ENCODE data around the gene TEDC1.
"Not testable (repeated sequence)": the region's sequence is repeated elsewhere in the genome, so short reads cannot be mapped to it uniquely, and the experiment has no call there.

TEDC1 gene

DNA sequence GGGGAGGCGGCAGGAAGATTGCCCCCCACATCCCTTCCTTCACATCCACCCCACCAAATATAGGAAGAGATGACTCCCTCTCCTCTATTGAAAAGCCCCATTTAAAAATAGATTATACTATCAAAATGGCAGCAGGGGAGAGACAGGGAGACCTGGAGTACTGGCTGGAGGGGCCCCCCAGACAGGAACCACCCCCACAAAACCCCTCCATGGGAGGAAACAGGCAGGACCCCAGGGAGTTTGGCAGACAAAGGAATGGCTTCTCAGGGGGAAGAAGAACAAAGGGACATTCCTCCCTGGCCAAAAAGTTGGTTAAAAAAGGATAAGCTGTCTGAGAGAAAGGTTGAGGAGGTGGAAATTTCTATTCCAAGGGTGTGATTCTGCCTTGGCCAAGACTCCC lies 54.6 kb downstream of the TEDC1 start:
- not testable (repeated sequence) for DNase-seq

DNA sequence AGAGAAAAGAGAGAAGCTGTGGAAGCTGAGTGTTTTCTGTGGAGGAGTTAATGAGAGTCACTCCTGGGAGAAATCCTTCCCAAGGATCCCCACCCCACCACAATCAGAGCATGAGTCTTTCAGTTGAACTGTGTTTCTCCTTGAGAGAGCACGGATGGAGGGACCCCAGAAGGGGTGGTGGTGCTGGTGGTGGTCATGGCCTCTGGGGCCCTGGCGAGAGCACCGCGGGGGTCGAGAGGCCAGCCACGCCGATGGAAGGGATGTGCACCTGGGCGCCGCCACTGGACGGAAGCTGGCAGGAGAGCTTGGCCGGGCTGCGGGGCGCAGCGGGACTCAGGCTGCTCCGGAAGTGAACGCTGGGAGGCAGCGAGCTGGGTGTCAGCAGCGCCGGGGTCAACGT lies 55.4 kb downstream of the TEDC1 start:
- not testable (repeated sequence) for DNase-seq

DNA sequence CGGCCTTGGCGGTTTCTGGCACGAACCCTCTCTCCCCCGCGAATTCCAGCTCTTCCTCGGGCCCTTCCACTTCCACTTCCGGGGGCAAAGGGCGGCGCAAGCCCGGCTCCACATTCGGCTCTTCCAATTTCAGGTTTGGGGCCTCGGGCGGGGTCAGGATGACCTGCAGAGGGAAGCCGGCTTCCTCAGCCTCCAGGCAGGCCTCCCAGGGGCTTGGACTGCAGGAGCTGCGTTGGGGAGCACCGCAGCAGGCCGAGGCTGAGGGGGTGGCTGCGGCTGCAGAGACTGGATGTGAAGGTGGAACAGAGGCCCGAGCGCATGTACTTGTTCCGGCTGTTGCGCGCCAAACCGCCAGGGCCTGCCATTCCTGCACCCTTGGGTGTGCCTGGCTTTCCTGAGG lies 56.0 kb downstream of the TEDC1 start:
- DNase-seq, result not testable (repeated sequence)

DNA sequence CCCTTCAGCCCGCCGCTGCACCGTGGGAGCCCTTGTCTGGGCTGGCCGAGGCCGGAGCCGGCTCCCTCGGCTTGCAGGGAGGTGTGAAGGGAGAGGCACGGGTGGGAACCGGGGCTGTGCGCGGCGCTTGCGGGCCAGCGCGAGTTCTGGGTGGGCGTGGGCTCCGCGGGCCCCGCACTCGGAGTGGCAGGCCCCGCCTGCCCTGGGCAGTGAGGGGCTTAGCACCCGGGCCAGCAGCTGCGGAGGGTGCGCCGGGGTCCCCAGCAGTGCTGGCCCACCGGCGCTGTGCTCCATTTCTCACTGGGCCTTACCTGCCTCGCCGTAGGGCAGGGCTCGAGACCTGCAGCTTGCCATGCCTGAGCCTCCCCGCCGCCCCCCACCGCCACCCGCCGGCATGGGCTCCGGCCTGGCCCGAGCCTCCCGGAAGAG lies 56.7 kb downstream of the TEDC1 start:
- DNase-seq, result no peak
